IPS-20b (cell line): Measurements from ENCODE around the gene PLET1.

Experiments
- H3K27ac ChIP-seq: one replicate; pipeline ENCODE4 v1.5.1; 2013; ENCODE audit warnings: low read length
- H3K27me3 ChIP-seq: 2 replicates; pipeline ENCODE4 v1.6.1; 2013; ENCODE audit warnings: mild to moderate bottlenecking, low read length, inconsistent platforms; ENCODE audit not compliant: insufficient read depth
- H3K36me3 ChIP-seq: 2 replicates; pipeline ENCODE4 v1.6.1; 2013; ENCODE audit warnings: low read depth, mild to moderate bottlenecking, inconsistent platforms, low read length, moderate library complexity; ENCODE audit not compliant: insufficient read depth
- H3K4me1 ChIP-seq: 2 replicates; pipeline ENCODE4 v1.6.1; 2013; ENCODE audit warnings: mild to moderate bottlenecking, control low read depth, inconsistent platforms, low read length, moderate library complexity; ENCODE audit not compliant: insufficient read depth
- H3K4me3 ChIP-seq: 2 replicates; pipeline ENCODE4 v1.5.1; 2013; ENCODE audit warnings: mild to moderate bottlenecking, low read length, inconsistent platforms
- H3K9ac ChIP-seq: 2 replicates; pipeline ENCODE4 v1.6.1; 2013; ENCODE audit warnings: low read depth, mild to moderate bottlenecking, inconsistent platforms, low read length, moderate library complexity
- H3K9me3 ChIP-seq: 2 replicates; pipeline ENCODE4 v1.6.1; 2013; ENCODE audit warnings: mild to moderate bottlenecking, low read depth, low read length, inconsistent platforms; ENCODE audit not compliant: insufficient read depth

PLET1 gene

DNA sequence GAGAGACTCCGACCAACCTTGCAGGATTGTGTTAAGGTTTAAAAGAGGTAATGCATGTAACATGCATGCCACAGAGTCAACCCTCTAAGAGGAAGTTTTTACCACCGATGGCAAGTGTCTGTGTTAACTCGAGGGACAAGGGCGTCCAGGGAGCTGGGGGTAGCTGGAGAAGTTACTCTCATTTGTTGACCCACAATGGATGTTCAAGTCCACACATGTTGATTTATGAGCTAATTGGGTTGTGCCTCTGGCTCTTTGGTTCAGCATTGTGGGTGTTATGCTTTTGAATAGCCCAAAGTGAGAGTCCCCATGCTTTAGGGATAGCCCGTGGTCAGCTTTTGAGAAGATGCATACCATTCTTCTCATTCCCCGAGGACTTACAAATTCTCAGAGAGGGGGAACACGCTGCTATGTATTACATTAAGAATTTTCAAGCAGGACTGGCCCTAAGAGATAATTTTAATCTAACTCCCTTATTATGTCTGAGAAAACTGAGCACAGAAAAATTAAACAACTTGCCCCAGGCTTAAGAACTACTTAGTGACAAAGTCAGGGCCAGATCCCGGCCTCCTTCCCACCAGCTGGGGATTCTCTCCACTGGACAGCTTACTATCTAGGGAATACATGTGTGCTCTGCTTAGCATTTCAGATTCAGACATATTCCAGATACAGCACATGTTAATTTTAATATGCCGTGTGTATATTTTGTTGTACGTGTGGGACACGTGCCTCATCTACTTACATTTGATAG, 5.2 kb upstream of the PLET1 start:
- Histone ChIP-seq H3K27ac (no peak overlapping the region), H3K36me3 (no peaks in the 10 kb centered on the region), H3K27me3 (no peaks in the 10 kb centered on the region), H3K4me1 (no peaks in the 10 kb centered on the region), H3K9ac (no peak overlapping the region), H3K9me3 (no peaks in the 10 kb centered on the region), H3K4me3 (no peak overlapping the region)

DNA sequence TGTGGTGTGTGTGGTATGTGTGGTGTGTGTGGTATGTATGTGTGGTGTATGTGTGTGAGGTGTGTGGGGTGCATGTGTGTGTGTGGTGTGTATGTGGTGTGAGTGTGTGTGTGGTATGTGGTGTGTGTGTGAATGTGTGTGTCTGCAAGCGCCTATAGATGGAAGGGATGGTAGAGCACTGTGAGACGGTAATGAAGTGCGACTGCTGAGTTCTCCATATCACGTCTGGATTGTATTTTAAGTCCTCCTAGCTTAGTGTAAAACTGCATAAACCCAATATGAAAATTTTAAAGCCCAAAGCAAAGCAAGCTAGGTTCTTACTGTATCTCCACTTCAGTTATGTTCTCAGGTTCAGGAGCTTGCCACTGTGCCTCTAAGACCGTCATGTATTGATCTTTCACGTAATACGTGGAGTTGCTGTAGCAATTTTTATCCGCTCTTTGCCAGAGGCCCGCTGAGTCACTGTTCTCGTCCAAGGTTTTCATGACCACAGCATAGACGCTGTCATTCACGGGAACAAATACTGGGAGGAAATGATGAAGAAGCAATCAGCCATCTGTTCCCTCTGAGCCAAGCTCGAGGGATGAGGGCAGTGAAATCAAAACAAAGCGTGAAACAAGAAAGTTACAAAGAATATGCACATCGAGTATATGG, 5.5 kb downstream of the PLET1 start:
- H3K4me1 ChIP-seq, result no peaks in the 10 kb centered on the region
- H3K4me3 ChIP-seq, result no peak overlapping the region
- no peaks in the 10 kb centered on the region for H3K36me3 ChIP-seq
- no peaks in the 10 kb centered on the region for H3K9me3 ChIP-seq
- no peak overlapping the region for H3K9ac ChIP-seq
- H3K27me3 ChIP-seq, result no peaks in the 10 kb centered on the region
- no peak overlapping the region for H3K27ac ChIP-seq

DNA sequence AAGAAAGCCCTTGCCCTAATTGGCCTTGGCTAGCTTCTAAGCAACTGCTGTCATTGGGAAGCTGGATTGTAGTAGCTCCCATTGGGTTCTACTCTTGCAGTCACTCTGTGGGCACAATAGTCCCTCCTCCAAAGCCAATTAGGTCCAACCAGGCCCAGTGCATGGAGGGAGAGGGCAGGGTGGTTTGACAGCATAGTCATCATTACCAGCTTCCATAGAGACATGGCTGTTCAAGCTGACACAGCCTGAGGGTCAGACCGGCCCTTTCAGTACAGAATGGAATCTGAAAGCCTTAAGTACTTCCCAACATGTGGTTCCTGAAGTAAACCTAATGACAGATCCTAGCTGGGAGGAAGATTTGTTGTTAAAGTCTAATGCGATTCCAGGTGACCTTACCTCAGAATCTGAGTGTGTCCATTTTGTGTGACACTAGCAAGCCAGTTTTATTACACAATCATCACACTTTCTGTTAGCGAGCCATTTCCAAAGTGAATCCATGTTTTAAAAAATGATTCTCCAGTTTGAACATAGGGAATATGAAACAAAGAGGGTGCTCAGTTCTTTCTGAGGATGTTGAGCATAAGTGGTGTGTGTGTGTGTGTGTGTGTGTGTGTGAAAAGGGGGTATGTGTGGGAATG, 6.9 kb downstream of the PLET1 start:
- Histone ChIP-seq H3K27ac (no peak overlapping the region), H3K9me3 (no peaks in the 10 kb centered on the region), H3K4me3 (no peak overlapping the region), H3K9ac (no peak overlapping the region), H3K4me1 (no peaks in the 10 kb centered on the region), H3K36me3 (no peaks in the 10 kb centered on the region), H3K27me3 (no peaks in the 10 kb centered on the region)

DNA sequence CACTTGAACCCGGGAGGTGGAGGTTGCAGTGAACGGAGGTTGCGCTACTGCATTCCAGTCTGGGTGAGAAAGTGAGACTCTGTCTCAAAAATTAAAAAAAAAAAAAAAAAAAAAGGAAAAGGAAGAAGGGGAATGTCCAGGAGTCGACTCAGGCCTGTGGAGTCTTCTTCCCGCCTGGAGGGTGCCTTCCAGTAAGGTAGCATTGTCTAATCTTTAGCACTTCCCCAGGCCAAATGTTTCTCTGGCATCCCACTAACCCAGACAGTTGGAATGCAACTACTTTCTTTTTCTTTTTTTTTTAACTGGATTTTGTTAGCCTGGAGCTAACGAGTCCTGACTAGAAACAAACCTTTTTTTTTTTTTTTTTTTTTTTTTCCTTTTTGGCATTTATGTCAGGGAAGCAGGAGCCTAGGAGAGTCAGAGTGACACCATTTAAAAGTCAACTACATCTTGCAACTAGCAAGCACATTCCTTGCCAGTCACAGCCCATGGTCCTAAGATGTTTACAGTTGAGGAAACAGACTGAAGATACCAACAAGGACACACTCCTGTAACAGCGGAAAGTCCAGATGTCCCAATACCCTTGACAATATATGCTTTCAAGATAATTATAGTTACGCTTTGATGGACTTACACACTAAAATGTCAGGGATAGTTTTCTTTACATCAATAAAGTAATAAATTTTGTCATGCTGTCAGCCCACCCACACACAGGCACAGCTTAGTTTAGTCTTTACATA, 10.6 kb downstream of the PLET1 start:
- no peak overlapping the region for H3K4me3 ChIP-seq
- H3K4me1 ChIP-seq, result no peaks in the 10 kb centered on the region
- H3K27ac ChIP-seq, result no peak overlapping the region
- H3K36me3 ChIP-seq, result no peaks in the 10 kb centered on the region
- H3K9me3 ChIP-seq, result no peaks in the 10 kb centered on the region; the same call in 1 of the 2 replicates
- no peaks in the 10 kb centered on the region for H3K27me3 ChIP-seq
- no peak overlapping the region for H3K9ac ChIP-seq

DNA sequence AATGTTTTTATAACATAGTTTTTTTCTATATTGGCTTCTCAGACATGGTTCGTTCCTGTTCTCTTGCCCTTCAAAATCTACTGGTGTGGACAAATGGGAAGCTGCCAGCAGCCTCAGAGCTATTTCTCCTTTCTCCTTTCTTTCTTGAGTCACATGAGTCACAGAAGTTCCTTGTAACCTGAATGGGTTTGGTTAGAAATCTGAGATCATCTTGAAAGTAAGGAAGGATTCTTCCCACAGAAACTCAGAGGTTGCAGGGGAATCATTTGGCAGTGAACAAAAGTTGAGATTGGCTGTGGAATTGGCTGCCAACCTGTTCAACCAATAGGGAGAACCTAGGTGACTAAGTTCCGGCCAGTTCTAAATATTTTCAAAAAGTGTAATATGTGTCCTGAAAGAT, 12.5 kb downstream of the PLET1 start:
- Histone ChIP-seq H3K4me1 (no peaks in the 10 kb centered on the region), H3K4me3 (no peak overlapping the region), H3K9ac (no peak overlapping the region), H3K27ac (no peak overlapping the region), H3K27me3 (no peaks in the 10 kb centered on the region), H3K36me3 (no peaks in the 10 kb centered on the region), H3K9me3 (peaks cover 14% of the 10 kb centered on the region)

DNA sequence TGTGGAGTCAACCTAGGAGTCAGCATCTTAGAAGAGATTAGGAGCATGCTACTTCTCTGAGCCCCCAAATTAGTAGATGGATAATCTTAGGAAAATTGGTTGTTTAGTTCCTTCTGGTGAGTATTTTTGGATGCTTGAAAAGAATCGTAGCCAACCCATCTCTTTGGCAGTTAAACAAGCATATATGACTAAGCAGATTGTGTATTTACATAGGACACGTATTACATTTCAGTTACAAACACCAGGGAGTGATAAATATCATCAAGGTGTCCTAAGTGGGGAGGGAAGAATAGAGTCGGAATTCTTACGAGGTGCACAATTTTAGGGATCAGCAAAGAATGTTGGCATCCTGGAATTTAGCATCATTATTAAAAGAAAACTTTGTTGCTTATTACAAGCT, 13.5 kb downstream of the PLET1 start:
- no peaks in the 10 kb centered on the region for H3K27me3 ChIP-seq
- H3K9ac ChIP-seq, result no peak overlapping the region
- peaks cover 16% of the 10 kb centered on the region for H3K9me3 ChIP-seq
- no peak overlapping the region for H3K4me3 ChIP-seq
- no peaks in the 10 kb centered on the region for H3K4me1 ChIP-seq
- no peaks in the 10 kb centered on the region for H3K36me3 ChIP-seq
- H3K27ac ChIP-seq, result no peak overlapping the region

DNA sequence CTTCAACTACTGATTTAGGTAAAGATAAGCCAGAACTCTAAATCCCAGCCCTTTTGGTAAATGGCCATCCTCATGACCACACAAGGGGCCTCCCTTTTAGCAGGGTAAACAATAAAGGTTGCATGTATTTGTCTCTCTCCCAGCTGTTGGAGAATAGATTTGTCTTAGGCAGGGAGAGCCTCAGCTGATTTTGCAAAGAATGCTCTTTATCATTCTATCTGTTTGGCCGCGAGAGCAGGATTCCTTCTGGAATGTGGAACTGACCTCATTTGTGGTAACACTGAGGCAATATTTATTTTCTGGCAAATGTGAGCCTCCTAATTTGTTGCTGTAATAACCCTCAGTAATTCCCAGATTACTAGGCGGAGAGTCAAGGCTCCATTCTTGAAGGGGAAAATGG, 19.2 kb downstream of the PLET1 start:
- Histone ChIP-seq H3K9me3 (peaks cover 16% of the 10 kb centered on the region), H3K27me3 (no peaks in the 10 kb centered on the region), H3K9ac (no peak overlapping the region), H3K36me3 (peaks cover 21% of the 10 kb centered on the region), H3K27ac (no peak overlapping the region), H3K4me1 (no peaks in the 10 kb centered on the region), H3K4me3 (no peak overlapping the region)

DNA sequence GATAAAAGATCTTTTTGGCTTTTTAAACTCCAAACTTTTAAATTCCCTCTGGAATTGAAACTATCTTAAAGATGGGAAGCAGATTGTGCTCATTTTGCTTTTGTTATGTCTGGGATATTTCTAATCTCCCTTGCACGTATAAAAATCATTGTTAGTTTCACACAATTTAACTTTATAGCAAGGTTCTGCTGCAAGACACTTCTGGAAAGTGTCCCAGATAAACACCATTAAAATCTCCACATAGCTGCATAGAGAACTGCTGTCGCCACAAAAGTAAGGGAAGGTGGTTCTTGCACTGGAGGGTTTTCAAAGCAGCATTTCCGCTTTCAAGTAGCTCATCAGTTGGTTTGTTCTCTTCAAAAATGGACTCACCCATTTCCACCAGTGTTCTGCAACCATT, 22.6 kb downstream of the PLET1 start:
- Histone ChIP-seq H3K36me3 (peaks cover 50% of the 10 kb centered on the region), H3K27ac (no peak overlapping the region), H3K4me1 (no peaks in the 10 kb centered on the region), H3K4me3 (no peak overlapping the region), H3K27me3 (no peaks in the 10 kb centered on the region), H3K9me3 (peaks cover under 1% of the 10 kb centered on the region; the same call in 1 of the 2 replicates), H3K9ac (no peak overlapping the region)

DNA sequence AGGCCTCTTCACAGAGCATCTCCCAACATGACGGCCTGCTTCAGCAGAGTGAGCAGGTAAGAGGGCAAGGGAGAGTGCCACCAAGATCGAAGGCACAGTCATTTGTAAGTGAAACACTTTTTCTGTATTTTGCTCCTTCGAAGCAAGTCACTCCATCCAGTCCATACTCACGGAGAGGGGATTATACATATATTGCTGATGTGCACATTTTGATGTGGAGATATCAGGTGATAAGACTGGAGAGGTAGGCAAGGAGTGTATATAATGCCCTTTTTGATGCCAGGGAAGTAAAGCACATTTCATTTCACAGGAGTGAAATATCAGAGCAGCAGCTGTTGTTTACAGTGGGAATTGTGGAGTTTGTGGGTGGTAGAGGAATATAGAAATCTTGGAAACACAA, 23.2 kb downstream of the PLET1 start:
- Histone ChIP-seq H3K27ac (no peak overlapping the region), H3K36me3 (peaks cover 55% of the 10 kb centered on the region), H3K4me1 (no peaks in the 10 kb centered on the region), H3K4me3 (no peak overlapping the region), H3K9me3 (no peaks in the 10 kb centered on the region), H3K9ac (no peak overlapping the region), H3K27me3 (no peaks in the 10 kb centered on the region)

DNA sequence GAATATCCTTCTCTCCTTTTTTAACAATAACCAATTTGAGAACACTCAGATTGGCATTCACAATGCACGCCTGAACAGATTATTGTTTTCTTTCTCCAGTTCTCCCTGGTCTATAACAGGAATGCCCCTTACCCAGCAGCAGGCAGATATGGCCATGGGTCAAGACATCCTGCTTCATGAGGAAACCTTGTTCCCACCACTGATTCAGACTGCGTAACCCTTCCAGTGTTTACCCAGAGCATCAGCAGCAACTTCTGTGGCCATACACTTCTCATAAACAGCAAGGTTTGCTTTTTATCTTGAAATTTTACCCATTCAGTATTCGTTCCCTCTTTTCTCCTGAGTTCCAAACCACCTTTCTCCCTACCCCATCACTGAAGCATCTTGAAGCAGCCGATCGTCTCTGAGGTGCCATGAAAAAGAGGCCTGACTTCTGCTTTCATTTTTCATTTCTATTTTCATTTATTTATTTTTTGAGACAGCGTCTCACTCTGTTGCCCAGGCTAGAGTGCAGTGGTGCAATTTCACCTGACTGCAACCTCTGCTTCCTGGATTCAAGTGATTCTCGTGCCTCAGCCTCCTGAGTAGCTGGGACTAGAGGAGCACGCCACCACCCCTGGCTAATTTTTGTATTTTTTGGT, 24.8 kb downstream of the PLET1 start:
- Histone ChIP-seq H3K9ac (no peak overlapping the region), H3K27me3 (no peaks in the 10 kb centered on the region), H3K27ac (no peak overlapping the region), H3K4me1 (no peaks in the 10 kb centered on the region), H3K4me3 (no peak overlapping the region), H3K36me3 (peaks cover 59% of the 10 kb centered on the region), H3K9me3 (no peaks in the 10 kb centered on the region)

DNA sequence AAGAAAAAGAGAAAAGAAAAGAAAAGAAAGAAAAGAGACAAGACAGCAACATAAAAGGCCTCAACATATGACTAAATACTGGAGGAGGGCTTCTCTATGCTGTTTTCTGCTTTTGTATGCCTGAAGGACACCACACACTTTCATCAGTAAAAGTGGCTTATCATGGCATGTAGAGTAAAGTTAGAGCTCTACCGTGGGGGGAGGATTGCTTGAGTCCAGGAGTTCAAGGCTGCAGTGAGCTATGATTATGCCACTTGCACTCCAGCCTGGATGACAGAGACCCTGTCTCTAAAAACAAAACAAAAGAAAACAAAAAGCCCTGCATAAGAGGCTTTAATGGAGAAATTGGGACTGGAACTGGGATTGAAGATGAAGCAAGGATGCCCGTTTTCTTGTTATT, 28.7 kb downstream of the PLET1 start:
- no peaks in the 10 kb centered on the region for H3K27me3 ChIP-seq
- H3K9me3 ChIP-seq, result no peaks in the 10 kb centered on the region
- H3K4me1 ChIP-seq, result peaks cover 4% of the 10 kb centered on the region; the same call in 1 of the 2 replicates
- H3K4me3 ChIP-seq, result no peak overlapping the region
- H3K36me3 ChIP-seq, result peaks cover 69% of the 10 kb centered on the region
- H3K27ac ChIP-seq, result no peak overlapping the region
- H3K9ac ChIP-seq, result no peak overlapping the region
